NCI-H1694 treated with DMSO at 0.1 percent for 48 hours (cell line): Measurements from ENCODE around the gene SETDB1.
"Not testable (repeated sequence)": the region's sequence is repeated elsewhere in the genome, so short reads cannot be mapped to it uniquely, and the experiment has no call there.

Experiments used
- DNase-seq: peaks from one replicate; lab custom pipeline; 2025; lab: John Stamatoyannopoulos, UW

SETDB1 gene

GRCh38 chr1:150926097-150926741 is at the start of gene SETDB1:
Gene SETDB1, plus strand, starts transcription at chr1:150926363. Its CDS starts 1,352 bp downstream, at chr1:150927715.
- peak; percentile 99 for DNase-seq

GRCh38 chr1:150878931-150879330 is 47.2 kb upstream of the SETDB1 start:
- DNase-seq = not testable (repeated sequence)

GRCh38 chr1:150881331-150882070 is 44.7 kb upstream of the SETDB1 start:
- no peak for DNase-seq

GRCh38 chr1:150883121-150883520 is 43.0 kb upstream of the SETDB1 start:
- DNase-seq = not testable (repeated sequence)

GRCh38 chr1:150887018-150887417 is 39.1 kb upstream of the SETDB1 start, which contains the start of gene CTXND2:
Gene CTXND2, plus strand, starts transcription at chr1:150887136. Its CDS starts 25,179 bp downstream, at chr1:150912315.
- no peak for DNase-seq

- DNase-seq = no peak
Measured at GRCh38 chr1:150888727-150889126, 37.4 kb upstream of the SETDB1 start.

GRCh38 chr1:150890033-150890416 is 36.1 kb upstream of the SETDB1 start:
- no peak for DNase-seq

GRCh38 chr1:150893336-150893913 is 32.7 kb upstream of the SETDB1 start:
- DNase-seq = no peak

- no peak for DNase-seq
Measured at GRCh38 chr1:150895618-150896017, 30.5 kb upstream of the SETDB1 start.

- not testable (repeated sequence) for DNase-seq
Measured at GRCh38 chr1:150899795-150900194, 26.4 kb upstream of the SETDB1 start.

- DNase-seq = no peak
Measured at GRCh38 chr1:150902346-150902745, 23.8 kb upstream of the SETDB1 start.

GRCh38 chr1:150902751-150903150 is 23.4 kb upstream of the SETDB1 start:
- DNase-seq = no peak

GRCh38 chr1:150905301-150905700 is 20.9 kb upstream of the SETDB1 start:
- no peak for DNase-seq

GRCh38 chr1:150906329-150906728 is 19.8 kb upstream of the SETDB1 start:
- no peak for DNase-seq

- DNase-seq = no peak
Measured at GRCh38 chr1:150906813-150907212, 19.4 kb upstream of the SETDB1 start.

- DNase-seq = no peak
Measured at GRCh38 chr1:150909585-150910180, 16.5 kb upstream of the SETDB1 start.

- no peak for DNase-seq
Measured at GRCh38 chr1:150912623-150913022, 13.5 kb upstream of the SETDB1 start.

- no peak for DNase-seq
Measured at GRCh38 chr1:150917387-150917786, 8.8 kb upstream of the SETDB1 start.

GRCh38 chr1:150922519-150922975 is 3.6 kb upstream of the SETDB1 start:
- peak; percentile 80 for DNase-seq

- DNase-seq = no peak
Measured at GRCh38 chr1:150925080-150925479, 1.1 kb upstream of the SETDB1 start.

- DNase-seq = no peak
Measured at GRCh38 chr1:150927624-150928023, 1.5 kb downstream of the SETDB1 start.

- DNase-seq = no peak
Measured at GRCh38 chr1:150928286-150928685, 2.1 kb downstream of the SETDB1 start.

- DNase-seq = not testable (repeated sequence)
Measured at GRCh38 chr1:150928775-150929174, 2.6 kb downstream of the SETDB1 start.
